GM18868 (cell line): ENCODE data around the gene CAPNS2.
"Not testable (repeated sequence)": the region's sequence is repeated elsewhere in the genome, so short reads cannot be mapped to it uniquely, and the experiment has no call there.

Experiments
- ATAC-seq: cut with Tn5 transposase; IDR thresholded peaks from one replicate; pipeline ENCODE4 v1.9.1; 2021; ENCODE audit warnings: mild to moderate bottlenecking, moderate library complexity; ENCODE audit not compliant: unreplicated experiment

Gene CAPNS2

GRCh38 chr16:55567382-55567781 lies 898 bp downstream of the CAPNS2 start:
- no peak for ATAC-seq

GRCh38 chr16:55568207-55568606 lies 1.7 kb downstream of the CAPNS2 start:
- ATAC-seq, result no peak

GRCh38 chr16:55569025-55569424 lies 2.5 kb downstream of the CAPNS2 start:
- ATAC-seq, result no peak

GRCh38 chr16:55570159-55570558 lies 3.7 kb downstream of the CAPNS2 start:
- ATAC-seq, result no peak

- no peak for ATAC-seq
These were observed 4.9 kb downstream of the CAPNS2 start for GRCh38 chr16:55571191-55571897.

GRCh38 chr16:55572439-55572838 lies 6.0 kb downstream of the CAPNS2 start:
- ATAC-seq, result no peak

DNA sequence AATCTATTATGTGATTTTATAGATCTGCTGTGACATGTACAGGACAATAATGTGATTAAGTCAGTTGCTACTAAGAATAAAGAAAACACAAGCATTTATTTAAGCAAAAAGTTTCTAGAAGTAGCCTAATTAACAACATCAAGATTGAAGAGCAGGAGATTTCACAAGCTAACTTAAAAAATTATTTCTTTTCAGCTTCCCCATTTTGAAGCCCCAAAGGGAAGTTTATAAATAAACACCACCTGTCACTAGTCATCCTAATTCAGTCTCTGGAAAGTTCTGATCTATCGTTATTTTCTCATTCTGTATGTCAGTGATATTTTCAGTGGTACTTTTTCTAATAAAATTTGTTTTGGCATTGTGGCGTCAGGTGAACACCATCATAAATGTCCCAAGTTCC lies 8.3 kb downstream of the CAPNS2 start:
- no peak for ATAC-seq

- no peak for ATAC-seq
These were observed 9.0 kb downstream of the CAPNS2 start for GRCh38 chr16:55575496-55575895.

DNA sequence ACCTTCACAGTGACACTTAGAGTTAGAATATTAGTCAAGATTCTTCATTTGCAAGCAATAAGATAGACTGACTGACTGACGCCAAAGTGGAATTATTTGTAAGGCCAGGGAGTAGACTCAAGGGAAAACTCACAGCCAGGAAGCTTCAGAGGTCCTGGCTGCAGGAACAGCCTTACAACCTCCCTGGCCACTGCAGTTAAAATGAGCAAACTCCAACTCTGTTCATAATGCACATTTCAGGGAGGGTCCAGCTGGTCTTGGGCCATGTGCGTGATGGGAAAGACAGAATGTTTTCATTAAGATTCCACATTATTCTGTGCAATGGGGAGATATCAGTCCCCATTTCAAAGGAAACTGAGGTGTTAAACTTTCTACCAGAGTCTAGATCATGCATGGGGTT lies 9.9 kb downstream of the CAPNS2 start:
- no peak for ATAC-seq

- no peak for ATAC-seq
These were observed 11.4 kb downstream of the CAPNS2 start for GRCh38 chr16:55577887-55578286.

GRCh38 chr16:55585631-55586030 lies 19.1 kb downstream of the CAPNS2 start:
- ATAC-seq, result no peak

DNA sequence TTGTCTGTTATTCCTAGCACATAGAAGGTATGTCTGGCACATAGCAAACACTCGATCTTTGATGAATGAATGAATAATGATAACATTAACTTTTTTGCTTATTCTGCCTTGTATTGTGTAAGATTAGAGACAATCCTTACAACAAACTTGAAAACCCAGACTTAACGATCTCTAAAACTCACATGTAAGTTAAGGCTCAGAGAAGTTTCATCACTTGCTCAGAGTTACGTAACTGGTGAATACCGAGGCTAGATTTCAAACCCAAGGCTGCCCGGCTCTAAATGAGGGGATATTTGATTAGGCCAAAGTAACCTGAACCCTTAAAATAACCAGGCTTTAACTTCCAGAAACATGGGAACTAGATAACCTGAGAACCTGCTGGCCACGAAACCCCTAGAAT lies 22.3 kb downstream of the CAPNS2 start:
- no peak for ATAC-seq

DNA sequence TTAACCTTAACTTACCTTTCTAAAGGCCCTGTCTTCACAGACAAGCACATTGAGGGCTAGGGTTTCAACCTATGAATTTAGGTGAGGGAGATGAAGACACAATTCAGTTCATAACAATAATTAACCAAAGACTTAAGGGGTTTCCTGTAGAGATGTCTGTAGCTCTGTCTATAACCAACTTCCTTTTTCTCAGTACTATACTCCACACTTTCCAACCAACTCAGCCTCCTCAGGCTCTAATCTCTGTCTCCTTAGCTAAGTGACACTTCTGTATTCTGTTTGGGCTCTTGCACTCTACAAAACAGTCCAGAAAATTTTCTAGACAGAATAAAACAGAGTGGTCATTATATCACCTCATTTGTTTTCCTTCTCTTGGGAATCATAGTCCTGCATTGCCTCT lies 25.8 kb downstream of the CAPNS2 start:
- no peak for ATAC-seq

DNA sequence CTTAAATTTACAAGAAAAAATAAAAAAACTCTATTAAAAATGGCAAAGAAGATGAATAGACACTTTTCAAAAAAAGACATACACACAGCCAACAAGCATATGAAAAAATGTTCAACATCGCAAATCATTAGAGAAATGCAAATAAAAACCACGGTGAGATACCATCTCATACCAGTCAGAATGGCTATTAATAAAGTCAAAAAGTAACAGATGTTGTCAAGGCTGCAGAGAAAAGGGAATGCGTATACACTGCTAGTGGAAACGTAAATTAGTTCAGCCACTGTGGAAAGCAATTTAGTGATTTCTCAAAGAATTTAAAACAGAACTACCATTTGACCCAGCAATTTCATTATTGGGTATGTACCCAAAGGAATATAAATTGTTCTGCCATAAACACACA lies 31.4 kb downstream of the CAPNS2 start:
- no peak for ATAC-seq

- ATAC-seq, result no peak
These were observed 39.4 kb downstream of the CAPNS2 start for GRCh38 chr16:55605754-55606336.

GRCh38 chr16:55613613-55614335 lies 47.3 kb downstream of the CAPNS2 start:
- no peak for ATAC-seq

DNA sequence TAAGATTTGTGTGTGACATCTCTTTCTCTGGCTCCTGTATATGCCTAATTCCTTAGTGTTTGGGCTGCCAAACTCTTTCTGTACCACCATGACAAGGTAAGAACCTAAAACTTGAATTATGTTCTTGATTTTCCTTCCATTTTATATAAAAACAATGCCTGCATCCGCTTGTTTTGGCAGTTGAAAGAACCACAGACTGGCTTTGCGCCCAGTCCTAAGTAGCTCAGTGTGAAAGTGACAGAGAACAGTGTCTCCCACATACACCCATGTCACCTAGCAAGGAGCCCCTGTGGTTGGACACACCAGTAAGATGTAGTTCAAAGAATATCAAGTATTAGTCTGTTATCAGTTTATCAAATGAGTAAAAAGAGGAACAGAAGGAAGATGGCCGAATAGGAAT lies 48.6 kb downstream of the CAPNS2 start:
- ATAC-seq, result no peak

DNA sequence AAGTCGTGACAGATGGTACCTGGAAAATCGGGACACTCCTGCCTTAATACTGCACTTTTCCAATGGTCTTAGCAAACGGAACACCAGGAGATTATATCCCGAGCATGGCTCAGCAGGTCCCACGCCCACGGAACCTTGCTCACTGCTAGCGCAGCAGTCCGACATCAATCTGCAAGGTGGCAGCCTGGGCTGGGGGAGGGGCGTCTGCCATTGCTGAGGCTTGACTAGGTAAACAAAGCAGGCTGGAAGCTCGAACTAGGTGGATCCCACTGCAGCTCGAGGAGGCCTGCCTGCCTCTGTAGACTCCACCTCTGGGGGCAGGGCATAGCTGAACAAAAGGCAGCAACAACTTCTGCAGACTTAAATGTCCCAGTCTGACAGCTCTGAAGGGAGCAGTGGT lies 49.2 kb downstream of the CAPNS2 start:
- not testable (repeated sequence) for ATAC-seq
